HFFc6 (cell line): ENCODE data around the gene MAPK14. TPM values are rescaled to one million over a fixed set of nuclear protein-coding genes. Genes with fewer than 3 reads are reported as not detected.

Experiments used
- DNase-seq: peaks from one replicate; pipeline ENCODE4 v3.0.0-alpha.2; 2018
- H3K27ac Mint-ChIP-seq: 2 replicates; pipeline ENCODE4 v1.8.0; 2020; ENCODE audit warnings: mild to moderate bottlenecking, mixed read lengths
- H3K27me3 Mint-ChIP-seq: 2 replicates; pipeline ENCODE4 v1.8.0; 2021; ENCODE audit warnings: mild to moderate bottlenecking, moderate library complexity, mixed read lengths; ENCODE audit not compliant: insufficient read depth
- H3K36me3 Mint-ChIP-seq: 2 replicates; pipeline ENCODE4 v1.8.0; 2021; ENCODE audit warnings: low read depth, mixed read lengths
- H3K4me1 Mint-ChIP-seq: 2 replicates; pipeline ENCODE4 v1.8.0; 2020; ENCODE audit warnings: low read depth, mixed read lengths
- H3K4me3 Mint-ChIP-seq: 2 replicates; pipeline ENCODE4 v1.8.0; 2020; ENCODE audit warnings: mild to moderate bottlenecking, moderate library complexity, mixed read lengths
- H3K9me3 Mint-ChIP-seq: 2 replicates; pipeline ENCODE4 v1.8.0; 2020; ENCODE audit warnings: mild to moderate bottlenecking, mixed read lengths
- CTCF ChIP-seq: fragments of 200-600 bp; sonication (generic); IDR thresholded peaks from 2 replicates; pipeline ENCODE4 v1.5.0; 2021; ENCODE audit warnings: antibody characterized with exemption, mild to moderate bottlenecking
- total RNA-seq, 6 experiments: library from RNA; stranded (reverse); fragmentation: NEBNext Ultra II Directional; extraction: Animal tissue kit (Norgen Biotek cat#: 25700); gene quantifications; 2 replicates in 1 of 6; 3 replicates in 5 of 6; pipeline ENCODE4 v1.2.3, GENCODE V29; 2021

MAPK14 gene
- total RNA-seq, 6 experiments from 2014 or later, result 34.1 to 40.4 (median 37.1) TPM

GRCh38 chr6:36099869-36100483, 72.4 kb downstream of the MAPK14 start:
- Mint-ChIP-seq H3K27me3 (peaks cover 3% of the 10 kb centered on the region; the same call in 1 of the 2 replicates), H3K36me3 (peaks cover 20% of the 10 kb centered on the region; the same call in 1 of the 2 replicates), H3K9me3 (no peaks in the 10 kb centered on the region), H3K27ac (no peak overlapping the region), H3K4me1 (peaks cover 9% of the 10 kb centered on the region), H3K4me3 (no peak overlapping the region)
- no peak for DNase-seq
- no peak for TF ChIP-seq CTCF

GRCh38 chr6:36101691-36102090, 74.1 kb downstream of the MAPK14 start:
- peaks cover 20% of the 10 kb centered on the region; the same call in 1 of the 2 replicates for H3K36me3 Mint-ChIP-seq
- no peak for TF ChIP-seq CTCF
- no peaks in the 10 kb centered on the region for H3K9me3 Mint-ChIP-seq
- peaks cover 3% of the 10 kb centered on the region; the same call in 1 of the 2 replicates for H3K27me3 Mint-ChIP-seq
- peaks cover 7% of the 10 kb centered on the region; the same call in 1 of the 2 replicates for H3K4me1 Mint-ChIP-seq
- no peak overlapping the region for H3K27ac Mint-ChIP-seq
- no peak overlapping the region for H3K4me3 Mint-ChIP-seq
- no peak for DNase-seq

- peaks cover 27% of the 10 kb centered on the region for H3K36me3 Mint-ChIP-seq
- no peak overlapping the region for H3K27ac Mint-ChIP-seq
- peaks cover 7% of the 10 kb centered on the region; the same call in 1 of the 2 replicates for H3K4me1 Mint-ChIP-seq
- no peak for DNase-seq
- TF ChIP-seq CTCF, result no peak
- no peak overlapping the region for H3K4me3 Mint-ChIP-seq
- no peaks in the 10 kb centered on the region for H3K9me3 Mint-ChIP-seq
- peaks cover 3% of the 10 kb centered on the region; the same call in 1 of the 2 replicates for H3K27me3 Mint-ChIP-seq
These were observed 75.2 kb downstream of the MAPK14 start for GRCh38 chr6:36102853-36103252.

- Mint-ChIP-seq H3K27me3 (peaks cover 3% of the 10 kb centered on the region; the same call in 1 of the 2 replicates), H3K4me1 (peaks cover 7% of the 10 kb centered on the region; the same call in 1 of the 2 replicates), H3K4me3 (no peak overlapping the region), H3K9me3 (no peaks in the 10 kb centered on the region), H3K27ac (no peak overlapping the region), H3K36me3 (peaks cover 43% of the 10 kb centered on the region)
- no peak for TF ChIP-seq CTCF
- peak; percentile 15 for DNase-seq
These were observed 77.2 kb downstream of the MAPK14 start for GRCh38 chr6:36104836-36105235.

GRCh38 chr6:36109092-36109491, 81.5 kb downstream of the MAPK14 start:
- DNase-seq, result no peak
- peaks cover 56% of the 10 kb centered on the region for H3K36me3 Mint-ChIP-seq
- peaks cover 20% of the 10 kb centered on the region for H3K4me1 Mint-ChIP-seq
- no peaks in the 10 kb centered on the region for H3K9me3 Mint-ChIP-seq
- no peak overlapping the region for H3K27ac Mint-ChIP-seq
- TF ChIP-seq CTCF, result no peak
- peaks cover 6% of the 10 kb centered on the region for H3K27me3 Mint-ChIP-seq
- no peak overlapping the region for H3K4me3 Mint-ChIP-seq
